GM18520 (cell line): ENCODE data around the gene SPATC1L.
"Not testable (repeated sequence)": the region's sequence is repeated elsewhere in the genome, so short reads cannot be mapped to it uniquely, and the experiment has no call there.

Experiments
- ATAC-seq: cut with Tn5 transposase; IDR thresholded peaks from one replicate; pipeline ENCODE4 v1.9.1; 2021; ENCODE audit not compliant: unreplicated experiment

The SPATC1L gene

DNA sequence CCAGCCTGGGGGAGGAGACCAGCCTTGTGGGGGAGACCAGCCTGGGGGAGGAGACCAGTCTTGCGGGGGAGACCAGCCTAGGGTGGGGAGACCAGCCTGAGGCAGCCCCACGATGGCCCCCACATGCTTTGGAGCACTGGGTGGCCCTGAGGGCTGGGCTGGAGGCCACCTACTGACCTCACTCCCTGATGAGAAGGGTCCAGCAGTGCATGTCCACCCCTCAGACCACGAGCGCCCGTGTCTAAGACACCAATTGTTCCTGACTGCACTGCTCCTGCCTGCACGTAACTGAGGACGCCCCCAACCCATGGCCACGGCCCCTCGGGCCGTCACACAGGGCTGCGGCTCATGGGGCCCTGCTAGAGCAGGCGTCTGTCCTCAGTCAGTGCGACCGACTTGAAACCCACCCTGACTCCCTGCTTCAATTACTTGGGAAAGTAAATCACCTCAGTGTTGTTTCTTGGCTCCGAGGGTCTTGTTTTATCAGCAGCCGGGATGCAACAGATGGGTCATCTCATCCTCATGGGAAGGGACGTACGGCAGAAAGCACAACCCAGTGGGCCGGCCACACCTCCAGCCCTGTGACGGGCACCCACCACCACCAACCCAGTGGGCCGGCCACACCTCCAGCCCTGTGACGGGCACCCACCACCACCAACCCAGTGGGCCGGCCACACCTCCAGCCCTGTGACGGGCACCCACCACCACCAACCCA is at the start of gene SPATC1L:
Gene SPATC1L, minus strand, starts transcription at position 550 of the 715 bp plus-strand sequence. CDS start 1,643 bp downstream, outside the sequence.
- no peak for ATAC-seq

DNA sequence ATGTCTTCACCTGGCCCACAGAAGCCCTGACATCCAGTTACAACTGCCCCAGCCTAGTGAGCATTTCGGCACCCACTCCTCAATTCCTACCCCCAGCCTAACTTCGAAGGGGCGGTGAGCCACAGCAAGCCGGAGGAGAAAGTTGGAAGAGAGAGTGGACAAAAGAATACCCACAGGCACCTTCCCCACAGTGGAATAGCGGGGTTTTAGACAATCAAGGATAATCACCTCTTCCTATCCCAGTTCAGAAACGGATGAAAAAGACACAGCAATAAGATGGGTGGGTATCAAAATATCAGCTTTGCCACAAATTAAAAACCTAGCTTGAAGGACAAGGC is 45.6 kb upstream of the SPATC1L start:
- ATAC-seq = no peak

GRCh38 chr21:46229133-46229922 is 45.1 kb upstream of the SPATC1L start:
- peak; percentile 17 for ATAC-seq

DNA sequence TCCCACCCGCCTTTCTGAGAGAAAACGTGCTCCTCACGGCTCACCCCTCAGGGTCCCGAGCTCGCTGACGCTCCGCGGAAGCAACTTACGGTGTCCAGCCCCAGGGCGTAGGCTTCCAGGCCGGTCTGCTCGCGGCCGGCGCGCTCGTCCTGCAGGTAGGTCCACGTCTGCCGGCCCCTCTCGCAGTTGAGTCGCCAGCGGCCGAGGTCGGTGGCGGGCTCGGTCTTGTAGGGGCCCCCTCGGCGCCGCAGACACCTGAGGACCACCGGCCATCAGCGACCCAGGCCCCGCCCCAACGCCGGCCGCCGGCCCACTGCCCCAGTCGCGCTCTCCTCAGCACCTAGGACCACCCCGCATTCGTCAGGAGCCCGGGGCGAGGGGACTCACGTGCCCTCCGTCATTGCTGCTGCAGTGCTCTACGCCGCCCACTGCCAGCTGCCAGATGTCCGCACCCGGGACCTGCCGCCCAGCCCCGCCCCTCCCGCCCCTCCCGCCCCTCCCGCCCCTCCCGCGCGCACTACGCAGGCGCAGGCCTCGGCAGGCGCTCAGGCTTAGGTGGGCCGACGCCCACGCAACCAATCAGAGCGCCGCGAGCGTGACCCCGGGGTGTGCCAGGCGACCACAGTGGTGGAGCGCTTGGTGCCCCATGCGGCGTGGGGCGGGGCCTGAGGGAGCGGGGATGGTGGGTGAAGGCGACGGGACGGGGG is 44.2 kb upstream of the SPATC1L start, which contains the start of gene LSS:
Gene LSS, minus strand, starts transcription at position 430 of the 707 bp plus-strand sequence. Its CDS starts 29 bp downstream, at position 401.
- ATAC-seq = peak; percentile 69

- no peak for ATAC-seq
These were observed 43.6 kb upstream of the SPATC1L start for GRCh38 chr21:46227811-46228344.

GRCh38 chr21:46226920-46227599 is 42.8 kb upstream of the SPATC1L start:
- no peak for ATAC-seq

GRCh38 chr21:46226146-46226545 is 41.9 kb upstream of the SPATC1L start:
- ATAC-seq = no peak

- ATAC-seq = not testable (repeated sequence)
These were observed 39.4 kb upstream of the SPATC1L start for GRCh38 chr21:46223661-46224060.

DNA sequence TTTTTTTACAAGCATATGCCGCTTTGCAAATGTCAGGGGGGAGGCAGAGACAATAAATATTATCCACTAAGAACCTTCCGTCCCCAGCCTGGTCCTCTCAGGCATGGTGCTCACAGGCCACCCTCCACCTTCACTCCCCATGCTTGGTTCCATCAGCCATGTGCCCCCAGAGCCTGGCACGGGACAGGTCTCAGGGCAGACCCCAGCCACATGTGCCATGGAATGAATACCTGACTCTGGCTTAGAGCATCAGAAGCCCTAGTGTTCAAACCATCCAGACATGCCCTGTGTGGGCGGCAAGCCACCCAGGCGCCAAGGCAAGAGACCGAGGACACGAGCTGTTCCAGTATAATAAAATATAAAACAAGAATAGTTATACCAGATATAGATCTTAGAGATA is 39.0 kb upstream of the SPATC1L start:
- ATAC-seq = no peak

- no peak for ATAC-seq
These were observed 38.3 kb upstream of the SPATC1L start for GRCh38 chr21:46222436-46223116.

GRCh38 chr21:46221664-46222435 is 37.6 kb upstream of the SPATC1L start:
- ATAC-seq = no peak

GRCh38 chr21:46220847-46221246 is 36.6 kb upstream of the SPATC1L start:
- no peak for ATAC-seq

GRCh38 chr21:46220275-46220810 is 36.1 kb upstream of the SPATC1L start:
- no peak for ATAC-seq

DNA sequence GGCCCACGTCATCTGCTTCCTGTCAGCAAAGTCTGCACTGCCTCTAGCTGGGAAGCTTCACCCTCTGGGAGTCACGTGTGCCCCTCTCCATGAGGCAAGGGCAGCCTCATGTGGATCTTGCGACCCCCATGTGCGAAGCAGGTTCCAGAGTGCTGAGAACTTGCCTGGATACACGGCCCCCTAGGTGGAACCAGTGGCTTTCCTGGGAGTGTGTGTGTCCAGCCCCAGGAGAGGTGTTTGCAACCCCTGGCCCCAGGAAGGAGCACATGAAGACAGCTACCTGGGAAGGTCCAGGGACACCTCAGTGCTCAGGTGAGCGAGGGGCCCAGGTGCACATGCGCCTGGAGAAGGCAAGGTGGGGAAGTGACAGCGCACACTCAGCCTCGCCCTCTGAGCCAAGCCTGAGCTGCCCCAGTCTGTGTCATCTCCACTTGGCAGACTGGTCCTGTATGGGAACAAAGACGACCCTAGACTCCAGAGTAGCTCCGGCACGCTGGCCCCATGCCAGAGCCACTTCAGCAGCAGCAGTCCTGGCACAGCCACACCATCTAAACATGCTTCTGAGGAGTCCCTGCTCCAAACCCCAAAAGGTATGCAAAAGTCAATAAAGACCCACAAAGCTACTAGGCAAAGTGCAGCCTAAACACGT is 35.5 kb upstream of the SPATC1L start:
- no peak for ATAC-seq

DNA sequence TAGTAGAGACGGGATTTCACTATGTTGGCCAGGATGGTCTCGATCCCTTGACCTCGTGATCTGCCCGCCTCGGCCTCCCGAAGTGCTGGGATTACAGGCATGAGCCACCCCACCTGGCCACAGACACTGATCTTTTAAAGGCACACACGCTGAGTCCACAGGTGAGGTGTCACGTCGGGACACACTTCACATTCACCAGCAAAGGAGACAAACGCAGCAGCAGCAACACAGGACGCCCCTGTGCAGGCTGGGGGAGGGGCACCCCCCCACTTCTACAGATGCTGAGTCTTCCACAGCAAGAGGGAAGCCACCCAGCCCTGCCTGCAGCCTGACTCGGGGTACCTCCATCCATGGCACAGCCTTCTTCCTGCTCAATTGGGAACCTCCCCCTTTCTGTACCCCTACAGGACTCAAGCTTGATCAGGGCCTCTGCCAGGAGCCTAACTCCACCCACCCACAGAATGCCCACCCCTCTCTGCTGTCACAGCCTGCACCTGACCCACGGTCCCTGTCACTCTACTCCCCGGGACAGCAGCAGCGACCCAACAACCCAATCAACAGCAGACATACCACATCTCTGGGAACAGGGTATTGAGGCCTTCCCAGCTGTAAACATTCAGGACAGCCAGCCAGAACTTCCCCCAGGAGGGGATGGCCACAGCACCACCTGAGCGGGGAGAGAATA is 34.8 kb upstream of the SPATC1L start:
- ATAC-seq = no peak

DNA sequence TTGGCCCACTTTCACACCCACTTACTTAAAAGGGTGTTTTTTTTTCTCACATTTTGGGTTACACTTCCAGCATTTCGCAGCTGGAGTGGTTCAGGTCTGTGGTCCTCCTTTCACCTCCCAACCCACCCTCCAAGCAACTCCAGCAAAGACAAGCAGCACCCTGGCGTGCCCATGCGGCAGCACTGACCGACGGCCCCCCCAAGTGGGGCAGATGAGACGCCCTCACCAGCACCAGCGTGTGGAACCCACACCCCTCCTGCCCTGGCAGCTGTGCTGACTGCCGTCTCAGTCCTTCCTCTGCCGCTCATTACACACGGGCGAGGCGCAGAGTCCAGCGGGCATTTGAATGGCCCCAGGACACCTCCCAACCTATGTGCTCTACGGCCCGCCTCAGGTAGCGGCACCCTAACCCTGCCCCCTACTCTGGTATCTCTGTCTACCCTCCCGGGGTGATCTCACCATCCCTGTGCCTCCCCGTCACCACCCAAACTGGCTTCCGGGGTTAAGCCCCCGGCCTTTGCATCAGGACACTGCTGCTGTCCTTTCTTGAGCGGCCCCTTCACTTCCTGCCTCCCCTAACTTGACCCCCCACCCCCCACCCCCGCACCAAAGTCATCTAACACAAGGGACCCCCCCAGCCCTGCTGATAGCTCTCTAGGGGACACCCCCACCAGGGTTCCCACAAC is 33.4 kb upstream of the SPATC1L start:
- no peak for ATAC-seq

DNA sequence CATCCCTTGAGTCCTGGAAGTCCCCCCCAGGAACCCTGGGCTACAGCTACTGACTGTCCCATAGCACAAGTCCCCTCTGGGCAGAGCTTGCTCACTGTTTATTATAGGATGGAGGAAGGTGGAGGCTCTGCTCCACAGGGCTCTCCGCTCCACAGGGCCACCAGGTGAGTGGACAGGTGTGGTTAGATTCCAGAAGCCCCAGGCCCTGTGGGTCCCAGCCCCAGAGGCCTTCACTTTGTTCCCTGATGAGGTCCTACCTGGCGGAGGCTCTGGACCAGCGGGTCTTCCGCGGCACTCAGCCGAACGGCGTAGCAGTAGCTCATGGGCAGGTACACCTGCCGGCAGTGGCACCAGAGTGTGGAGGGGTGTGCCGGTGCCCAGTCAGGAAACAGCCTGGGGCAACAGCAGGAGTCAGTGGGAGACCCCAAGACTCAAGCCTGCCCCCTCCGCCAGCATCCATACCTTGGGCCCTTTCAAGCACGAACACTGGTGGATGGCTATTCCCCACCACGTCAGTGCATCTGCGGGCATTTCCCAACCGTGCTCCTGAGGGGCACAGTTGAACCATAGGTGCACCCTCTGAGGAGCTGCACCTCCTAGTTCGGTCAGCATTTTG is 32.0 kb upstream of the SPATC1L start:
- ATAC-seq = no peak
